ENCODE data around the gene LHFPL6.

Gene LHFPL6

GRCh38 chr13:39554371-39554770 lies 48.6 kb downstream of the LHFPL6 start:
- no peak for DNase-seq (ENCODE audit: low read depth in 2 of 2)

DNA sequence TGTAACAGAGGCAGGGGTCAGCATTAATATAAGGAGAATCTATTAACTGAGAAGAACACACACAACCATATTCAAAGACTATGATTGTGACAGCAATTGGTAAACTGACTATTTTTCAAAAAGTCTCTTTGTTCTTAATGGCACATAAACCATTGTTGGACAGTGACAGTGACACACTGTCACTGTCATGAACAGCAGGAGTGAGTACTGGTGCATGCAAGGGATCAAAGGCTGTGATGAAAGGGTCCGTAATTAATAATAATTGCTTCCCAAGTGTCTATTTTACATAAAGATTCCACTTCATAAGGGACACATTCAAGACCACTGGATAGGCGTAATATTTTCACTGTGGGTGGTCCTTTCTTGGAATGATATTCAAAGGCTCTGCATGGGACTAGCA lies 50.7 kb downstream of the LHFPL6 start:
- no peak for DNase-seq (ENCODE audit: low read depth in 2 of 2)

DNA sequence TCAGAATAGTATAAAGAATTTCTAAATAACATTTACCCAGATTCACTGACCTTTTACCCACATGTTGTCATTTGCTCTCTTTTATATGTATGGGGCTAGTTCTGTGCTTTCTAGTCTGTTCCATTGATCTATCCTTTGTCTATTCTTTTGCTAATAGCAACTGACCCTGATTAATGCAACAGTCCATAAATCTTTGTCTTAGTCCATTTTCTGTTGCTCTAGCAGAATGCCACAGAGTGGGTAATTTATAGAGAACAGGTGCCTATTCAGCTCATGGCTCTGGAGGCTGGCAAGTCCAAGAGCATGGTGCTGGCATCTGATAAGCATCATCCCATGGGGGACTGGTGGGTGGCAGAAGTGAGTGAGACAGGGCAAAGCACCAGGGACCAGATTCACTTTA lies 52.1 kb downstream of the LHFPL6 start:
- DNase-seq (ENCODE audit: low read depth in 2 of 2), result no peak

GRCh38 chr13:39547108-39547507 lies 55.9 kb downstream of the LHFPL6 start:
- no peak for DNase-seq (ENCODE audit: low read depth in 2 of 2)

DNA sequence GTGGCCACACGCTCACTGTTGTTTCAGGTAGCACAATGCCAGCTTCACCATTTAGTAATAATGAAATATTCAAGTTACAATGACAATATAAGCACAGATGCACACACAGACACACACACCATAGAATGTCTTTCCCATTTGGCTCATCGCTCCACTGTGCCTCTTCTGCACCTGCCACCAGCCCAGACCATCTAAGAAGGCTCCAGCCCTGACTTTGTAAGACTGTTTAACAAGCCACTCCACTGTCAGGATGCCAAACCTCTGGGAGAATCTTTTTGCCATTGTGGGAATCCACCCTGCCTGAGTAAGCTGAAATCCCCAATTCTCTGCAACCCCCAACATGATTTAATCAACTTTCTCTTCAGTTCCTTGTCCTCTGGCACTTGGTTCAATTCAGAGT lies 60.6 kb downstream of the LHFPL6 start:
- no peak for DNase-seq (ENCODE audit: low read depth in 2 of 2)

DNA sequence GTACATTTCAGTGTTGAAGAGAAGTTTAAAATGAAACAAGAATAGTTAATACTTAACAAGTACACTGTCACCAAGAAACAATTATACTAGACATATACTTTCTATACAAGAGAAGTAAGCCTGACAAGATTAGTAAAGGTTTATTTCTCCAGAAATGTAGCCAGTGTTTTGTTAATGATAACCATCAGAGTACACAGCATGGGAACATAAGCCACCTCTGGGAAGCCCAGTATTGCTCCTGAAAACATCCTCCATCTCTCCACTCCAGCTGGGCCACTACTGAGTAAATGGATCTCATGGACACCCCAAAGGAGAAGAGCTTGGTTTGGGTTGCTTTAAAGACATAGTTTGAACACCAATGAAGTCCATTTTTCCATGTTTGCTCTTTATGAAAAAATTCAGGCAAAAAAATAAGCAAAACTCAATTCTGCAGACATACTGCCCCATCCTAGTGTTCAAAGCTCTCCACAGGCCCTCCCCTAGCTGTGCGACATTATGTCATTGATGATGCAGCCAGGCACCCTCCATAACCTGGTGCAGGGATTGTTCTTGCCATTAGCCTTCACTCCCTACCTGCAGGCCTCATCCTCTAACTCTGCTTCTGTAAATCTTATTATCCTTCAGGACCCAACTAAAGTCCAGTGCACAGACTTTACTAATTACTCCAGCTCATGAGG lies 61.9 kb downstream of the LHFPL6 start:
- DNase-seq (ENCODE audit: low read depth in 2 of 2), result no peak

DNA sequence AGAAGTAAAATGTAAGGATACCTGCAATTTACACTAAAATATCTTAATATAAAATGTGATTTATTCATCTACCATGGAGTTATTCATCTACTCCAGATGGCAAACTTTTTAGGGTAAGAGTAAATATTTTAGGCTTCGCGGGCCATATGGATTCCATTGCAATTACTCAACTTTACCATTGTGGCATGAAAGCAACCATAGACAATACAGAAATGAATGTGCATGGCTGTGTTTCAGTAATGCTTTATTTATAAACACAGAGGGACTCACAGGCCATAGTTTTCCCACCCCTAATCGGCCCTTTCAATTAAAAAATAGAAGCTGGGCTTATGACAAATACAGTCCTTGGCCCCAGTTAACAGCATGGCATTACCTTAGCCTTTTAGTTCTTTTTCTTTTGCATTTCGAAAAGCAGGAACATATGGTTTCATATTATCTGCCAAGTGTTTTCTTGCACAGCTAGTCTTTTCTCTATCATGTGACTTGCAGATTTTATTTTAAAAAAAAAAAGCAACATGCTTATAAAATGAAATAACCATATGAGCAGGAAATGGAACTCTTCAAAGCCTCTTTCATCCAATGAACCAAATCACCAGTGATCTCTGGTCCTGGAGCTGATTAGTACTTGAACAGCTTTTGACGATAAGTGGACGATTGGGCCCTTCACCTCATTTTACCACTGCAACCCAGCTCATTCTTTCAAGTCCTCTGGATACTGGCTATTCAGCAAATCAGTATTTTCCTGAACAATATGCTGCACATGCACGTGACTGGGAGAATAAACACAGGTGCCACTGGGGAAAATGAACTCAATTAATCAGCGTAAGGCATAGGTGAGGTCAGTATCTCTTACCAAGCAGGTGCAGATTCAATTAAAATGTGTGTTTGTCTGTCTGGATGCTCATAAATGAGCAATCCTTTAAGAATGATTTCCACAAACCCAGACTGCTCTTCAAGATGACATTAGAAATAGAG lies 63.9 kb downstream of the LHFPL6 start:
- DNase-seq (ENCODE audit: low read depth in 2 of 2), result no peak

DNA sequence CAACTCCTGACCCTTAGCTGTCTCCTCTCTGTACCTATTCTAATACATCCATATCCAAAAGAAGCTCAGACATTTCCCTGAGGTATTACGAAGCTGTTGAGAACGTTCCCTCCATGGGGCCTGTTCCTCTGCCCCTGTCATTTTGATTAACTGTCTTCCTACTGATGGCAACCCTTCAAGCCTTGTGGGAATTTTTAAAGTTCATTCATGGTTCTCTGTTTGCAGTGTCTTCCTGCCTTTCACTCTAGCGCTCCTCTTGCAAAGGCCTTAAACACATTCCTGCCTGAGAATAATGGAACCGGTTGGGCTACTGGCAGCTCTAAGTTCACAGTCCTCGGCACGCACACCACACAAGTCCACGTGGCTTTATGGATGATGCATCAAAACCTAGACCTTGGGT lies 66.1 kb downstream of the LHFPL6 start:
- no peak for DNase-seq (ENCODE audit: low read depth in 2 of 2)

GRCh38 chr13:39536274-39536673 lies 66.7 kb downstream of the LHFPL6 start:
- no peak for DNase-seq (ENCODE audit: low read depth in 2 of 2)

GRCh38 chr13:39533651-39534150 lies 69.3 kb downstream of the LHFPL6 start:
- DNase-seq (ENCODE audit: low read depth in 2 of 2), result no peak

DNA sequence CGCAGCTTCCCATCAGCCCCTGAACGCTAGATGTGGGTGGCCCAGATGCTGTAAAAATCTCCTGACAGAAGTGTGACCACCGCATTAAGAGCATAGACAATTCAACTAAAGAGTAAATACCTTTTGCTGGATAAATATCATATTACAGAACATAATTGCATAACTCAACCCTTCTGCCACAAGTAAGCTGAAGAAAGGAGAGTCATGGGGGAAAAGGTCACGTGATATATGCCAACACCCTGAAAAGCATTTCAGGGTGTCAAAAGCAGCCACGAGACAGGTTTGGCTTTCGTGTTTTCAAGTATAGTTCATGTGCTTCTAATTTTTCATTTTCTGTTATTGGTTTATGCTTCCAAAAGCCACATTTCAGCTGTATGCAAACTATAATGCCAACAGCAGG lies 71.3 kb downstream of the LHFPL6 start:
- DNase-seq (ENCODE audit: low read depth in 2 of 2), result no peak

DNA sequence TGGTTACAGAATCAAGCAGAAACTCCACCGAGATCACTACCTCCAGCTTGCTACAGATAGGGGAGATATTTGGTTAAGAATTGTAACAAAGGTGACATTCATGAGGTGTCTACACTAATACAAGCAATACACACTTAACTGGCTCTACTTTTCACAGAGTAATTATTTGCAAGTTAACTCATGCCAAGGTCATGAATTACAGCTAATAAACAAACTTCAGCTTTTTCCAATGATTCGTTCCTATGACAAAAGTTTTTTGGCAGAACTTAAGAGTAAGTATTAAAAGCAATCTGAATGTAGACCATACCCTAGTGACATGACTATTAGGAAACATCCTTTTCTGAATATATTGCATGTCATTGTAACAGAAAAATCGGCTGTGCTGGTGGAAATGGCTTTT lies 72.1 kb downstream of the LHFPL6 start:
- no peak for DNase-seq (ENCODE audit: low read depth in 2 of 2)

DNA sequence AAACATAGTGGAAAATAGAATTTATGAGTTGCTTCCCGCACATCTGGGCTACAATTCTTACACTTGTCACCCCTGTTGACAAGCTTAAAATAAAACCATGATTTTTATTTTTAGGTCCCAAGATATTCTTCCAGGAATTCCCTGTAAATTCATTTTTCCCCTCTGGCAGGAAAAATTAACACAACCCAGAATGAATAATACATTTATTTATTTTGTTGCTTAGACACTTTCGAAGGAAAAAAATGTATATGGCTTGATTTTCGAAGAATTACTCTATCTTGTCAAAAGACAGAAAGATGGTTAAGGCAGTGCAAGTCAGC lies 74.4 kb downstream of the LHFPL6 start:
- DNase-seq (ENCODE audit: low read depth in 2 of 2), result no peak

GRCh38 chr13:39527961-39528660 lies 74.9 kb downstream of the LHFPL6 start:
- DNase-seq (ENCODE audit: low read depth in 2 of 2), result no peak

- DNase-seq (ENCODE audit: low read depth in 2 of 2), result no peak
Observed at GRCh38 chr13:39527301-39527700, 75.7 kb downstream of the LHFPL6 start.

DNA sequence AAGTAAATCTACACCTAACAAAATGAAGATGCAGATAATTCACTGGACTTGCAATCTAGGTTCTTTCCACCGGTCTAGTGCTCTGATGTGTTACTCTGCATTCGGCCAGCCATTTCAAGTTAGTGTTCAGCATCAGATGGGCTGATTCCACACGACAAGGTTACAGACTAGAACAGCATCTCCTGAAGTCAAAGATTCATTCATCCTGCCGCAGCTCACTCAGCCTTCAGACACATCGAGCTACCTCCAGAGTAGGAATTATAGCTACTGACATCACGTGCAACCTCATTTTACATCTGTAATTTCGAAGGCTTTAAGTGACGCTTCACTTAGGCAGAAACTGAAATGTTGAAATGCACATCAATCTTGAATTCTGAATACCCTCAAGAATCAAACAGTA lies 76.5 kb downstream of the LHFPL6 start:
- DNase-seq (ENCODE audit: low read depth in 2 of 2), result no peak

DNA sequence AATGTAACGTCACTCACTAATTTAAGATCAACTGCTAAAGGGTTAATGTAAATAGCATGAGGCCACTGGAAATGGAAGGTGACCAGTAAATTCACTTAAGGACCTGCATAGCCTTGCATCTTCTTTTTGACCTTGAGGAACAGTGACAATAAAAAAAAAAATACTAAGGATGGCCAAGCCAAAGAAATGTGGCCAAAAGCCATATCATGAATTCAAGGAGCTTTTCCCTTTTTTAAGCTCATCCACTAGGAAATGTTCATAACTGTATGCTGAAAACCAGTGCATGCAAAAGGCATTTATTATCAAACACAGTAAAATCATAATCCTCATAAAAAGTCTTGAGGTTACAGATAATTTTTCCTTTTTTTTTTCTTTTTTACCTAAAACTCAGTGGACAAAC lies 77.5 kb downstream of the LHFPL6 start:
- DNase-seq (ENCODE audit: low read depth in 2 of 2), result no peak

- DNase-seq (ENCODE audit: low read depth in 2 of 2), result no peak
Observed at GRCh38 chr13:39524795-39525194, 78.2 kb downstream of the LHFPL6 start.

GRCh38 chr13:39522329-39522728 lies 80.7 kb downstream of the LHFPL6 start:
- DNase-seq (ENCODE audit: low read depth in 2 of 2), result no peak

DNA sequence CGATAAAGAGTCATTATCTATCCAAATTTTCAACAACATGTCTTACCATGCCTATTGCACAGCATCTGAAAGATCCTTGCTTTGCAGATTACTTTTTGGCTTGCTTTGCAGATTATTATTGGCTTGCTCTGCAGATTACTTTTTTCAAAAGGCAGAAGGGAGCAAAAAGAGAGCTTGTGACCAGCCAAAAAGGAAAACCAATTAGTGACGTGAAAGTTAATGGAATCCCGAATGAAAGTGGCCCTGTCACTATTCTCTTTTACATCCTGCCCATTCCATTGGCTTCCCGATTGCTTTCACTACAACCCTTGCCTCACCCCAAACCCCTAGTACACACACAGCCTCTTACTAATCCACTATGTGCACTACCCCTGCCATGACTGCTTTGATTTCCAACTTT lies 81.3 kb downstream of the LHFPL6 start:
- DNase-seq (ENCODE audit: low read depth in 2 of 2), result no peak

DNA sequence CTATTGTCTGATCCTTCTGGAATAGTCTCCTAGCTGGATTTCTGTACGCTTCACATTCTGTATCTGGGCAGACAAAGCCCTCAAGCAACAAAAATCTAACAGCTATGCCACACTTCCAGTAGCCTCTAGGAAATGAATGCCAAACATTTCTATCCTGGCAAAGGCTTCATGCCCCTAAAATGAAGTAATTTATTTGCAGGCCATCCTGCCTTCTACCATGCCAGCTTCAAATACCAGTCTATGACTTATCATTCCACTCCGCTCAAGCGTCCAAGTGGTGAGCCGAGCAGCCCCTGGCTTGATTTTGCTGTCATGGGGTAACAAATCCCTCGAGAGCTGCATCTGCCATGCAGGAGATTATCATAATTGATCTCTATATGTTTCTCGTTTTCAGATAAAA lies 86.9 kb downstream of the LHFPL6 start:
- DNase-seq (ENCODE audit: low read depth in 2 of 2), result no peak

- no peak for DNase-seq (ENCODE audit: low read depth in 2 of 2)
Observed at GRCh38 chr13:39515224-39515714, 87.7 kb downstream of the LHFPL6 start.

All from stimulated activated CD8-positive, alpha-beta memory T cell treated with anti-CD3 and anti-CD28 coated beads, Interleukin-15, amount 100 ng/mL, for 4 hours (primary cell).